ENCODE data around the gene PABPN1. TPM values are rescaled to one million over a fixed set of nuclear protein-coding genes. Genes with fewer than 3 reads are reported as not detected.

Gene PABPN1
- total RNA-seq, 1 donor from 2014 or later, result 337 TPM

DNA sequence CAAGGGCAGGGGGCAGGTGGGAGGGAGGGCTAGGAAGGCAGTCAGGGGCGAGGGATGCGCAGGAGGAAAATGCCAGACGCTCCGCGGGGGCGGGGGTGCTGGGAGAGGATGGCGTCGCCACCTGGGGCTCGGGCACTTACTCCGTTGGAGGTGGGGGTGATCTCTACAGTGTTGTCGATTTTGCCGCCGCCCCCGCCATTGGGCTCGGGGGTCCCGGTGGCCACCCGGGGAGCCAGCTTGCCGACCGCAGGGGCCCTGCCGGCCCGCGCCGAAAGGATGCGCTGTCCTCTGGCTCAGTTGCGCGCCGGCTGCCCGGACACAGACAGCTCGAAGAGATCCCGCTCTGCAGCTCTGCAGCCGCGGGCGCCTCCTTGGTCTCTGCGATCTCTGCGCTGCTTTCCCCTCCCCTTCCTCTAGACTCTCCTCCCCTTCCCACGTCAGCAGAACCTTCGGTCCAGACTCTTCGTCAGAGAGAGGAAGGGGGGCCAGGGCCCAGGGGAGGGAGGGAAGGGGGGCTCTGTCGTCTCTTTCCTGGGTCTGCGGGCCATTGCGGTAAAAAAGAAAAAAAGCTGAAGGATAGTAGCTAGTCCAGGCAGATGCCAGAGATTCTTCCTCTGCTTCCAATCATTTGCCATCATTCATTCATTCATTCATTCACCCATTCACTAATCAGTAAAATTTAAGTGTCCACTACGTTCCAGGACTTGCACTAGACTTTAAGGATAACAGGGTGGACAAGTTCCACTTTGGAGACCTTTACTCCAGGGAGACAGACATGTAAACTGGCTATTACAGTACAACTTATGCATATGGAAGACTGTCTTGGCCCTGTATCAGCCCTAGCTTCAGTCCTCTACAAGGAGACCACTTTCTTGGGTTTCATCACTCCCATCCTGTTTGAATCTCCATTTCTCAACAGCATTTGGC, 31.5 kb downstream of the PABPN1 start, which contains the start of gene SLC22A17:
Gene SLC22A17 (minus strand): TSS at position 382 of the 927 bp plus-strand sequence.
- peaks cover 30% of the 10 kb centered on the region for H3K27me3 Mint-ChIP-seq
- peaks cover 9% of the 10 kb centered on the region for H3K4me1 Mint-ChIP-seq (ENCODE audit: unreplicated experiment)

GRCh38 chr14:23353433-23353780, 32.1 kb downstream of the PABPN1 start:
- no peaks in the 10 kb centered on the region for H3K9me3 Mint-ChIP-seq
- no peak for DNase-seq (ENCODE audit: extremely low spot score, unreplicated experiment)

More for the DNA sequence above, 31.5 kb downstream of the PABPN1 start, which contains the start of gene SLC22A17:
- Mint-ChIP-seq H3K36me3 (peaks cover 17% of the 10 kb centered on the region), H3K9me3 (no peaks in the 10 kb centered on the region), H3K4me3 (peak within 1 kb of the TSS; percentile 87), H3K27ac (peak within 1 kb of the TSS; percentile 78)
- DNase-seq (ENCODE audit: extremely low spot score, unreplicated experiment), result no peak
- TF ChIP-seq, protein P1, sequence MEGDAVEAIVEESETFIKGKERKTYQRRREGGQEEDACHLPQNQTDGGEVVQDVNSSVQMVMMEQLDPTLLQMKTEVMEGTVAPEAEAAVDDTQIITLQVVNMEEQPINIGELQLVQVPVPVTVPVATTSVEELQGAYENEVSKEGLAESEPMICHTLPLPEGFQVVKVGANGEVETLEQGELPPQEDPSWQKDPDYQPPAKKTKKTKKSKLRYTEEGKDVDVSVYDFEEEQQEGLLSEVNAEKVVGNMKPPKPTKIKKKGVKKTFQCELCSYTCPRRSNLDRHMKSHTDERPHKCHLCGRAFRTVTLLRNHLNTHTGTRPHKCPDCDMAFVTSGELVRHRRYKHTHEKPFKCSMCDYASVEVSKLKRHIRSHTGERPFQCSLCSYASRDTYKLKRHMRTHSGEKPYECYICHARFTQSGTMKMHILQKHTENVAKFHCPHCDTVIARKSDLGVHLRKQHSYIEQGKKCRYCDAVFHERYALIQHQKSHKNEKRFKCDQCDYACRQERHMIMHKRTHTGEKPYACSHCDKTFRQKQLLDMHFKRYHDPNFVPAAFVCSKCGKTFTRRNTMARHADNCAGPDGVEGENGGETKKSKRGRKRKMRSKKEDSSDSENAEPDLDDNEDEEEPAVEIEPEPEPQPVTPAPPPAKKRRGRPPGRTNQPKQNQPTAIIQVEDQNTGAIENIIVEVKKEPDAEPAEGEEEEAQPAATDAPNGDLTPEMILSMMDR (conservative IDR thresholded peaks at IDR 0.05), result peak; percentile 41

GRCh38 chr14:23354990-23355389, 33.7 kb downstream of the PABPN1 start:
- TF ChIP-seq, protein P1 (conservative IDR thresholded peaks at IDR 0.05), result no peak
- Mint-ChIP-seq H3K4me1 (ENCODE audit: unreplicated experiment) (peaks cover 9% of the 10 kb centered on the region), H3K36me3 (peaks cover 24% of the 10 kb centered on the region), H3K27me3 (peaks cover 28% of the 10 kb centered on the region), H3K27ac (no peak overlapping the region), H3K9me3 (no peaks in the 10 kb centered on the region), H3K4me3 (no peak overlapping the region)
- DNase-seq (ENCODE audit: extremely low spot score, unreplicated experiment), result no peak

More at GRCh38 chr14:23353433-23353780, 32.1 kb downstream of the PABPN1 start:
- TF ChIP-seq, protein P1 (conservative IDR thresholded peaks at IDR 0.05), result no peak
- H3K27me3 Mint-ChIP-seq, result peaks cover 30% of the 10 kb centered on the region
- H3K4me3 Mint-ChIP-seq, result peak overlapping the region; percentile 87
- H3K4me1 Mint-ChIP-seq (ENCODE audit: unreplicated experiment), result peaks cover 9% of the 10 kb centered on the region
- H3K36me3 Mint-ChIP-seq, result peaks cover 21% of the 10 kb centered on the region
- no peak overlapping the region for H3K27ac Mint-ChIP-seq

DNA sequence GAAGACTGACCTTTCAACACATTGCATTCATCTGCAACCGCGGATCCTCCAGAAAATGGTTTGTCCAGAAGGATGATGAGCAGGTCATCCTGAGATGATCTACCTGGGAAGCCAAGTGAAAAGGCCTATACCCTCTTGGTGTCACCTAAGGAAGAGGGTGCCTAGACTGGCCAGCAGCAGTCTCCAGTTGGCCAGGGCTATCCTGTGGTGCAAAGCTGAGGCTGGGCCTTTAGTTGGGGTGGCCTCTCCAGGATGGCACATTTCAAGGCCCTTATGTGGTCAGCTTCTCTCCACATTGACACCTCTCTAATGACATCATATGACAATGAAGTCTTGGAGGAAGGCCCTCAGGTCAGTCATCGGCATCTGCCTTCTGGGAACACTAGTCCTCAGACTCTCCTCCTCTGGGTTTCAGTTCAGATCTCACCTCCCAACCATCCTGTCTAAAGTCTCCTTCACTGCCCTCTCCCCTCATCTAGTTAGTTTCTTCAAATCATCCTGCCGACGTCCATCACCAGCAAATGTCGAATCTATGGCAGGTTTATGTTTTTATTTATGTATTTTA, 34.7 kb downstream of the PABPN1 start:
- H3K36me3 Mint-ChIP-seq, result peaks cover 21% of the 10 kb centered on the region
- H3K4me1 Mint-ChIP-seq (ENCODE audit: unreplicated experiment), result peaks cover 11% of the 10 kb centered on the region
- no peak overlapping the region for H3K27ac Mint-ChIP-seq
- TF ChIP-seq, protein P1 (conservative IDR thresholded peaks at IDR 0.05), result no peak
- H3K27me3 Mint-ChIP-seq, result peaks cover 19% of the 10 kb centered on the region
- no peaks in the 10 kb centered on the region for H3K9me3 Mint-ChIP-seq
- H3K4me3 Mint-ChIP-seq, result no peak overlapping the region
- DNase-seq (ENCODE audit: extremely low spot score, unreplicated experiment), result no peak

DNA sequence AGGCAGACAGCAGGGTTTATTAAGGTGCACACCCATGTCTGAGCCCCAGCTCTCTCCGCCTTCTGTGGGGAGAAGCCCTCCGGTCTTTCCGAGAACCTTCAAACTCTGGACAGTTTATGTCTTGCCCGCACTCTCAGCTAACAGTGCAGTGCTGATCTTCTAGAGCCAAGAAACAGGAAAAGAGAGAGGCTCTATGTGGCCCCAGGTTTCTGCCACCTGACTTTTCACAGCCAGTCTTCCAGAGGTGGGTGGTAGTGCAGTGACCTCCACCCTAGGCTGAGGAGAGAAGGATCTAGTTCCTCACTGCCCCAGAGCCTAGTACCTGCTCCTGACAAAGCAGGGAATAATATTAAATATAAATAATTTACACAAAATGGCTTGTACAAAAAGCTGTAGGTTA, 35.4 kb downstream of the PABPN1 start:
- H3K36me3 Mint-ChIP-seq, result peaks cover 20% of the 10 kb centered on the region
- H3K4me3 Mint-ChIP-seq, result no peak overlapping the region
- peaks cover 13% of the 10 kb centered on the region for H3K4me1 Mint-ChIP-seq (ENCODE audit: unreplicated experiment)
- H3K27ac Mint-ChIP-seq, result no peak overlapping the region
- H3K9me3 Mint-ChIP-seq, result no peaks in the 10 kb centered on the region
- TF ChIP-seq, protein P1 (conservative IDR thresholded peaks at IDR 0.05), result no peak
- no peak for DNase-seq (ENCODE audit: extremely low spot score, unreplicated experiment)
- H3K27me3 Mint-ChIP-seq, result peaks cover 15% of the 10 kb centered on the region
